ENCODE measurements around the gene NFASC. TPM values are rescaled to one million over a fixed set of nuclear protein-coding genes. Genes with fewer than 3 reads are reported as not detected.

The NFASC gene
- total and polyA plus RNA-seq, 2 donors from 2014 or later = 23.2 to 29.9 TPM

GRCh38 chr1:205068001-205068400 lies 197.3 kb downstream of the NFASC start:
- Histone ChIP-seq H3K9me3 (ENCODE audit: control insufficient read depth in 2 of 3, insufficient read depth in 1 of 3, low read length in 3 of 3) (no peaks in the 10 kb centered on the region), H3K27ac (ENCODE audit: low read depth in 2 of 2, low read length in 2 of 2) (no peak overlapping the region), H3K36me3 (ENCODE audit: control insufficient read depth in 2 of 3, insufficient read depth in 3 of 3, low read length in 3 of 3) (no peaks in the 10 kb centered on the region), H3K4me1 (ENCODE audit: control insufficient read depth in 2 of 3, insufficient read depth in 2 of 3, low read depth in 1 of 3, low read length in 3 of 3) (no peaks in the 10 kb centered on the region), H3K4me3 (ENCODE audit: low read length in 3 of 3) (no peak overlapping the region), H3K27me3 (ENCODE audit: control insufficient read depth, insufficient read depth, low read length) (no peaks in the 10 kb centered on the region), H3K9ac (ENCODE audit: low read length in 3 of 3) (no peak overlapping the region)
- FAIRE-seq (no peak), DNase-seq (no peak)
- intact Hi-C loops (cut with DNase I) = loop anchor here (10.0 kb wide), 1 partner anchor 93 kb away; no protein-coding TSS in a partner anchor
- no peak for TF ChIP-seq CTCF (IDR thresholded peaks at IDR 0.05; ENCODE audit: borderline replicate concordance, extremely low read depth, insufficient read depth)

- Histone ChIP-seq H3K4me1 (ENCODE audit: control insufficient read depth in 2 of 3, insufficient read depth in 2 of 3, low read depth in 1 of 3, low read length in 3 of 3) (no peaks in the 10 kb centered on the region), H3K4me3 (ENCODE audit: low read length in 3 of 3) (no peak overlapping the region), H3K9me3 (ENCODE audit: control insufficient read depth in 2 of 3, insufficient read depth in 1 of 3, low read length in 3 of 3) (no peaks in the 10 kb centered on the region), H3K27me3 (ENCODE audit: control insufficient read depth, insufficient read depth, low read length) (no peaks in the 10 kb centered on the region), H3K27ac (ENCODE audit: low read depth in 2 of 2, low read length in 2 of 2) (no peak overlapping the region), H3K9ac (ENCODE audit: low read length in 3 of 3) (no peak overlapping the region), H3K36me3 (ENCODE audit: control insufficient read depth in 2 of 3, insufficient read depth in 3 of 3, low read length in 3 of 3) (no peaks in the 10 kb centered on the region)
- FAIRE-seq = no peak
- intact Hi-C loops (cut with DNase I) = loop anchor here (10.0 kb wide), 1 partner anchor 94 kb away; no protein-coding TSS in a partner anchor
- no peak for DNase-seq
- TF ChIP-seq CTCF (IDR thresholded peaks at IDR 0.05; ENCODE audit: borderline replicate concordance, extremely low read depth, insufficient read depth) = no peak
These were observed 197.9 kb downstream of the NFASC start for GRCh38 chr1:205068457-205069040.

- DNase-seq = peak in 1 of 5 donors; percentile 72
- intact Hi-C loops (cut with DNase I) = loop anchor here (10.0 kb wide), 1 partner anchor 95 kb away; no protein-coding TSS in a partner anchor
These were observed 198.9 kb downstream of the NFASC start for GRCh38 chr1:205069371-205070125.

More at GRCh38 chr1:205069371-205070125, 198.9 kb downstream of the NFASC start:
- FAIRE-seq = no peak
- Histone ChIP-seq H3K36me3 (ENCODE audit: control insufficient read depth in 2 of 3, insufficient read depth in 3 of 3, low read length in 3 of 3) (no peaks in the 10 kb centered on the region), H3K9ac (ENCODE audit: low read length in 3 of 3) (no peak overlapping the region), H3K27ac (ENCODE audit: low read depth in 2 of 2, low read length in 2 of 2) (no peak overlapping the region), H3K9me3 (ENCODE audit: control insufficient read depth in 2 of 3, insufficient read depth in 1 of 3, low read length in 3 of 3) (no peaks in the 10 kb centered on the region), H3K4me3 (ENCODE audit: low read length in 3 of 3) (no peak overlapping the region), H3K4me1 (ENCODE audit: control insufficient read depth in 2 of 3, insufficient read depth in 2 of 3, low read depth in 1 of 3, low read length in 3 of 3) (no peaks in the 10 kb centered on the region), H3K27me3 (ENCODE audit: control insufficient read depth, insufficient read depth, low read length) (no peaks in the 10 kb centered on the region)
- TF ChIP-seq CTCF (IDR thresholded peaks at IDR 0.05; ENCODE audit: borderline replicate concordance, extremely low read depth, insufficient read depth) = no peak

Measured in kidney (tissue), 14 donors.